Natural killer cell (primary cell): Measurements from ENCODE around the gene GCNT1. TPM values are rescaled to one million over a fixed set of nuclear protein-coding genes. Genes with fewer than 3 reads are reported as not detected.

Experiments used
- ATAC-seq, 3 donors: fragments of 150-1000 bp in 2 of 3; fragments of 200-7000 bp in 1 of 3; cut with Tn5 transposase; 1 replicate in 1 of 3; 2 replicates in 2 of 3; pipeline ENCODE4 v1.10.0; 2021; ENCODE audit warnings: mild to moderate bottlenecking in 2 of 3, moderate library complexity in 2 of 3
- DNase-seq, 2 donors: peaks; one replicate each; pipeline versions ENCODE4 v3.0.0 to v3.0.0-alpha.2; 2013 to 2021; ENCODE audit warnings: mixed read lengths in 1 of 2
- H3K27ac ChIP-seq: one replicate; pipeline ENCODE4 v1.5.1; 2013; ENCODE audit warnings: mild to moderate bottlenecking, low read length
- H3K27me3 ChIP-seq: one replicate; pipeline ENCODE4 v1.6.1; 2013; ENCODE audit warnings: low read length; ENCODE audit not compliant: control insufficient read depth, insufficient read depth
- H3K36me3 ChIP-seq: one replicate; pipeline ENCODE4 v1.6.1; 2013; ENCODE audit warnings: low read length; ENCODE audit not compliant: control insufficient read depth, insufficient read depth
- H3K4me1 ChIP-seq: one replicate; pipeline ENCODE4 v1.6.1; 2013; ENCODE audit warnings: low read length; ENCODE audit not compliant: control insufficient read depth, insufficient read depth
- H3K4me3 ChIP-seq: one replicate; pipeline ENCODE4 v1.5.1; 2013; ENCODE audit warnings: low read length
- H3K9me3 ChIP-seq: one replicate; pipeline ENCODE4 v1.6.1; 2013; ENCODE audit warnings: low read length; ENCODE audit not compliant: control insufficient read depth, insufficient read depth
- H3K27ac Mint-ChIP-seq, 2 donors: one replicate each; pipeline ENCODE4 v1.8.0; 2022; ENCODE audit warnings: mild to moderate bottlenecking in 2 of 2, mixed read lengths in 2 of 2, moderate library complexity in 1 of 2
- H3K27me3 Mint-ChIP-seq, 2 donors: one replicate each; pipeline ENCODE4 v1.8.0; 2022; ENCODE audit warnings: low read depth in 2 of 2, mixed read lengths in 2 of 2
- H3K36me3 Mint-ChIP-seq: one replicate; pipeline ENCODE4 v1.8.0; 2022; ENCODE audit warnings: mixed read lengths
- H3K4me1 Mint-ChIP-seq, 2 donors: one replicate each; pipeline ENCODE4 v1.8.0; 2022; ENCODE audit warnings: mixed read lengths in 2 of 2
- H3K4me3 Mint-ChIP-seq: one replicate; pipeline ENCODE4 v1.8.0; 2022; ENCODE audit warnings: mild to moderate bottlenecking, moderate library complexity, mixed read lengths
- H3K9me3 Mint-ChIP-seq, 2 donors: one replicate each; pipeline ENCODE4 v1.8.0; 2022; ENCODE audit warnings: mixed read lengths in 2 of 2
- CTCF ChIP-seq: fragments of 200-600 bp; IDR thresholded peaks from one replicate; pipeline ENCODE4 v1.8.0; 2022; ENCODE audit warnings: antibody characterized with exemption
- WGBS: methylation state at CpG from one replicate; pipeline ENCODE4 v1.1.7; 2013; ENCODE audit warnings: missing lambda C conversion rate; ENCODE audit not compliant: insufficient coverage; 5-methylcytosine and 5-hydroxymethylcytosine counted together
- intact Hi-C: fragments of 100-400 bp; cut with micrococcal nuclease; formaldehyde crosslinking; loops from one replicate; pipeline ENCODE4 v1.14.2; 2022
- total RNA-seq, 4 donors: library from RNA; stranded (reverse); fragments of 120-200 nt in 1 of 4; gene quantifications; one replicate each; pipeline versions ENCODE4 v1.2.3 to v1.2.4, GENCODE V29; 2013 to 2022

The GCNT1 gene
- total RNA-seq, 3 donors from 2014 or later (not counting 1 experiment from before 2014, with no cell fraction given), result 8.6 to 23.7 (median 18.5) TPM

DNA sequence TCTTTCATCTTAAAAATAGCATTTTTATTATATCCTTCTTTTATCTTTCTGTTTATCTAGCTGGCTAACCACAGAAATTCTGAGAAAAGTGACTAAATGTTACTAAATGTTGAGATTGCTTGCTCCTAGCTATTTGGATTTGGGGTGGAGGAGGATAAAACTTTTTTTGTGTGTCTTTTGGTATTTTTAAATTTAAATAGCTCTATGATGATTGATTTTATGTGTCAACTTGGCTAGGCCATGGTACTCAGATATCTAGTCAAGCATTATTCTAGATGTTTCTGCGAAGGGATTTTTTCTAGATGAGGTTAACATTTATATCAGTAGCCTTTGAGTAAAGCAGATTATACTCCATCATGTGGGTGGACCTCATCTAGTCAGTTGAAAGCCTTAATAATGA, 75.0 kb downstream of the GCNT1 start:
- H3K9me3 ChIP-seq, result no peaks in the 10 kb centered on the region
- intact Hi-C loops, result no loop called here
- no peak overlapping the region for H3K27ac ChIP-seq

DNA sequence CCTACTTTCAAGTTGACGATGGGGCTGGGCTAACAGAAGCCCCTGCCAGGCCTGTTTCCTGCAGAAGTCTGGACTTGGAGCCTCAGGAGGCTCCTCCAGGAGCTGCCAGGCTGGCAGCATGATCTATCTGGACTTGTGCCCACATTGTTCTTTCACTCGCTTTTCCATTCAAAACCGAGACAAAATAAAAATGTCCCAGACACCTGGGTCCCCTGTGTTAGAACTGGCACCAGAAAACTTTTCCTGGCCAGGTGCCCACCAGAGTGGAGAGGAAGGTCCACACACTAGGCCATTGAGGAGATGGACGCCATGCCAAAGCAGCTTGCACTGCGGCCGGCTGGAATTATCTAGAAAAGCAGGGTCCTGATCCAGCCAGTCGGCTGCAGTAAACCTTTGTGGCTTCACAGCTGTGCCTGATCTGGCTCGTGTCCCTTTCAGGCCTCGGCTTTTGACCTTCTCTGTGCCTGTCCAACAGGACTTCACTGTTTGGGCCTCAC, 78.2 kb downstream of the GCNT1 start:
- TF ChIP-seq CTCF, result no peak
- H3K27ac Mint-ChIP-seq, result no peak overlapping the region
- H3K36me3 ChIP-seq, result no peaks in the 10 kb centered on the region
- no peaks in the 10 kb centered on the region for H3K9me3 Mint-ChIP-seq
- ATAC-seq, result no peak
- H3K4me1 ChIP-seq, result no peaks in the 10 kb centered on the region
- no peak overlapping the region for H3K27ac ChIP-seq
- H3K4me1 Mint-ChIP-seq, result peaks cover 6 to 9% of the 10 kb centered on the region in 2 donors
- H3K27me3 ChIP-seq, result no peaks in the 10 kb centered on the region
- WGBS, result 94% methylated on average over 9 of the region's 9 CpGs
- DNase-seq, result no peak
- H3K4me3 Mint-ChIP-seq, result no peak overlapping the region
- H3K9me3 ChIP-seq, result no peaks in the 10 kb centered on the region
- H3K27me3 Mint-ChIP-seq, result no peaks in the 10 kb centered on the region
- H3K4me3 ChIP-seq, result no peak overlapping the region
- H3K36me3 Mint-ChIP-seq, result no peaks in the 10 kb centered on the region
- intact Hi-C loops, result no loop called here

More for the DNA sequence above, 75.0 kb downstream of the GCNT1 start:
- Histone ChIP-seq H3K27me3 (no peaks in the 10 kb centered on the region), H3K4me1 (peaks cover 7% of the 10 kb centered on the region), H3K36me3 (no peaks in the 10 kb centered on the region), H3K4me3 (no peak overlapping the region)
- Mint-ChIP-seq H3K27me3 (no peaks in the 10 kb centered on the region), H3K9me3 (no peaks in the 10 kb centered on the region), H3K4me3 (no peak overlapping the region), H3K36me3 (no peaks in the 10 kb centered on the region), H3K27ac (no peak overlapping the region), H3K4me1 (peaks cover 6 to 9% of the 10 kb centered on the region in 2 donors)
- no peak for ATAC-seq
- WGBS, result 100% methylated on average over 1 of the region's 1 CpG
- DNase-seq, result no peak
- TF ChIP-seq CTCF, result no peak

- H3K4me3 Mint-ChIP-seq, result no peak overlapping the region
- H3K27me3 ChIP-seq, result no peaks in the 10 kb centered on the region
- no peak overlapping the region for H3K4me3 ChIP-seq
- H3K27ac ChIP-seq, result no peak overlapping the region
- H3K4me1 ChIP-seq, result no peaks in the 10 kb centered on the region
- DNase-seq (no peak), ATAC-seq (no peak)
- no peaks in the 10 kb centered on the region for H3K36me3 Mint-ChIP-seq
- 100% methylated on average over 1 of the region's 1 CpG for WGBS
- H3K36me3 ChIP-seq, result no peaks in the 10 kb centered on the region
- intact Hi-C loops, result no loop called here
- no peak overlapping the region for H3K27ac Mint-ChIP-seq
- peaks cover 0 to 5% of the 10 kb centered on the region in 2 donors for H3K4me1 Mint-ChIP-seq
- no peaks in the 10 kb centered on the region for H3K27me3 Mint-ChIP-seq
- no peaks in the 10 kb centered on the region for H3K9me3 Mint-ChIP-seq
- TF ChIP-seq CTCF, result no peak
- H3K9me3 ChIP-seq, result no peaks in the 10 kb centered on the region
Measured at GRCh38 chr9:76539180-76539579, 80.2 kb downstream of the GCNT1 start.

DNA sequence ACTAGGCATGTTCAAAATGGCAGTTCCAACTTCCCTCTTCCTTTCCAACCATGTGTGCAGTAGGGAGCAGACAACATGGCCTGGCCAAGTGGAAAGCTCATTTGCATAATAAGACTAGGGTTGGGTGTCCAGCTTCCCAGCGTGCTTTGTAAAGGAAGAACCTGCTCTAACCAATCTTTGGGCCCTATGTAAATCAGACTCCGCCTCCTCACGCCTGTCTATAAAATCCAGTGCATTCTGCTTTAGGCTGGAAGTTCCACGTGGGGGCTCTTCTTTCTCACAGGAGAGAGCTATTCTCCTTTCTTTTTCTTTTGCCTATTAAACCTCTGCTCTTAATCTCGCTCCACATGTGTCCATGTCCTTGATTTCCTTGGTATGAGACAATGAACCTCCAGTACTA, 83.4 kb downstream of the GCNT1 start:
- no peaks in the 10 kb centered on the region for H3K4me1 ChIP-seq
- no peak overlapping the region for H3K27ac ChIP-seq
- no peak for TF ChIP-seq CTCF
- H3K9me3 ChIP-seq, result no peaks in the 10 kb centered on the region
- no peaks in the 10 kb centered on the region for H3K36me3 ChIP-seq
- 96% methylated on average over 5 of the region's 5 CpGs for WGBS
- H3K4me1 Mint-ChIP-seq, result peaks cover 0 to 5% of the 10 kb centered on the region in 2 donors
- H3K9me3 Mint-ChIP-seq, result no peaks in the 10 kb centered on the region
- DNase-seq (no peak), ATAC-seq (no peak)
- intact Hi-C loops, result no loop called here
- H3K27me3 Mint-ChIP-seq, result no peaks in the 10 kb centered on the region
- no peak overlapping the region for H3K27ac Mint-ChIP-seq
- no peaks in the 10 kb centered on the region for H3K36me3 Mint-ChIP-seq
- no peak overlapping the region for H3K4me3 ChIP-seq
- no peaks in the 10 kb centered on the region for H3K27me3 ChIP-seq
- H3K4me3 Mint-ChIP-seq, result no peak overlapping the region
